AG10803 (cell line): ENCODE measurements around the gene COL23A1.

Experiments used
- DNase-seq: peaks from one replicate; pipeline ENCODE4 v3.0.0; 2010; ENCODE audit warnings: low read depth
- H3K4me3 ChIP-seq: 2 replicates; pipeline ENCODE4 v1.5.1; 2011; ENCODE audit warnings: mild to moderate bottlenecking, low read length, control low read depth
- CTCF ChIP-seq: conservative IDR thresholded peaks from 2 replicates; pipeline ENCODE4 v1.5.1; 2011; ENCODE audit warnings: mild to moderate bottlenecking, low read length, control low read depth, inconsistent platforms

The COL23A1 gene

GRCh38 chr5:178281331-178281730 lies 308.9 kb downstream of the COL23A1 start:
- no peak for TF ChIP-seq CTCF
- no peak overlapping the region for H3K4me3 ChIP-seq
- DNase-seq = peak; percentile 20

DNA sequence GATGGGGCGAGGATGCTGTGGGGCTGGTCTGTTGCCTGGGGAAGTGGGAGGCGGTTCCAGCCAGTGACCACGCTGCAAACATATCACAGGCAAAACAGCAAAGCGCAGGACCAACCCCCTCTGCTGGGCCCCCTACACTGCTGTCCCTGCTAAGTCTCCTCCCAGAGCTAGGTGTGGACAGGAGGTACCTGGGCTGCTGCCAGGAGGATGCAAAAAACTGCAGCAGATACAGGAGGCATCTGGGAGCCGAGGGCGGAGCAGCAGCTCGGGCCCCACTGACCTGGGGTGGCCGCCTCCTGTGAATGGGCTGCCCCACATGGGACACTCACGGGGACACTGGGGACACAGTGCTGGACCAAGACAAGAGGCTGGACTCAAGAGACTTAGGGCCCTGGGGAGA lies 309.6 kb downstream of the COL23A1 start:
- no peak for TF ChIP-seq CTCF
- no peak for DNase-seq
- no peak overlapping the region for H3K4me3 ChIP-seq

- peak; percentile 73 for DNase-seq
- H3K4me3 ChIP-seq = no peak overlapping the region
- TF ChIP-seq CTCF = peak; percentile 92
Measured at GRCh38 chr5:178279723-178280438, 310.3 kb downstream of the COL23A1 start.

GRCh38 chr5:178279026-178279722 lies 311.0 kb downstream of the COL23A1 start:
- no peak overlapping the region for H3K4me3 ChIP-seq
- no peak for DNase-seq
- TF ChIP-seq CTCF = no peak

DNA sequence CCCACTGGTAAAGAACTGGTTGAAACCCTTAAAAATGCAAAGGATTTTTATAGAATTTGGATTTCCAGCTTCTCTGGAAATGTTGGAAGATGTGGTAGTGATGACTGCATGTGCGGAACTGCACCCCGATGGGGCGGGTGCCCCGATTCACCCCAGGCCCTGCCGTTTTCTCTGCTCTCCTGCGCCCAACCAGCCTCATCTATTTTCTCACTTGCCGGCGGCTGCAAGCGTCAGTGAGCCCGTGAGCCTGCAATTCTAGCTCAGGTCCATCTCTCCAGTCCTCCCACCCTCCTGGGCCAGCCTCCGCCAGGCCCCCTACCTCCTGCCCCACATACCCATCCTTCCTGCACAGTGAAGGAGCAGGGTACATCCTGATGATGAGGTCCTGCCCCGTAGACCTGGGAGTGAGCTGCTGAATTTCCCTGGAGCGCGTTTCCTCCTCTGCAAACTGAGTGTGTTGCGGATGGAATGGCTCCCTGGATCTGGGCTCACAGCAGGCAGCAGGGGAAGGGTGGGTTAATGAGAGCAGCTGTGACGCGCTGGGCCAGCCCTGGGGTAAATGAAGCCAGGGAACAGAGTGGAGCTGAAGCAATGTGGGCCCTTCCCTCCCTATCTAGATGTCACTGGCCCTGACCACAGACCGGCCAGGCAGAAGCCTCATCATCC lies 311.7 kb downstream of the COL23A1 start:
- no peak for TF ChIP-seq CTCF
- no peak overlapping the region for H3K4me3 ChIP-seq
- DNase-seq = no peak

GRCh38 chr5:178277866-178278265 lies 312.3 kb downstream of the COL23A1 start:
- DNase-seq = no peak
- H3K4me3 ChIP-seq = no peak overlapping the region
- TF ChIP-seq CTCF = no peak

DNA sequence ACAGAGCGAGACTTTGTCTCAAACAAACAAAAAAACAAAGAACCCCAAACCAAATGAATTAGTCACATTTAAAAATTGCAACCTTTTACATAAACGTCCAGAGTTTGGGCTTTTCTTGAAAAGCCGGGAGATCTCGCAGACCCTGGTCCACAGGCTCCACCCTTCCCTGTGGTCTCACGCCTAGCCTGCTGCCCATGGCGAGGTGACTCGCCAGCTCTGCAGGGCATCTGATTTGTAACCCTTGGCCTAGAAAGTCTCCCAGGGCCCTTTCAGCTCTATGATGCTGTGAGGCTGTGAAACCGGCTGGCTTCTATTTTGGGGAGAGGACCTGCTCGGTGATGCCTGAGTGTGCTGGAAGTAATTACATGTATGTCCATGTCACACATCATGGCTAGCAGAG lies 312.8 kb downstream of the COL23A1 start:
- no peak for DNase-seq
- H3K4me3 ChIP-seq = no peak overlapping the region
- TF ChIP-seq CTCF = no peak
